Activated T-cell treated with anti-CD3 and anti-CD28 coated beads for 1 hour (primary cell): ENCODE data around the gene SEMA6B.
A peak's percentile ranks its signal among the peaks of the same experiment; 100 is the strongest.
"Not testable (repeated sequence)": the region's sequence is repeated elsewhere in the genome, so short reads cannot be mapped to it uniquely, and the experiment has no call there.

Experiments
- DNase-seq: peaks from one replicate; pipeline ENCODE4 v3.0.0-alpha.2; 2020; ENCODE audit warnings: low read depth

SEMA6B gene

DNA sequence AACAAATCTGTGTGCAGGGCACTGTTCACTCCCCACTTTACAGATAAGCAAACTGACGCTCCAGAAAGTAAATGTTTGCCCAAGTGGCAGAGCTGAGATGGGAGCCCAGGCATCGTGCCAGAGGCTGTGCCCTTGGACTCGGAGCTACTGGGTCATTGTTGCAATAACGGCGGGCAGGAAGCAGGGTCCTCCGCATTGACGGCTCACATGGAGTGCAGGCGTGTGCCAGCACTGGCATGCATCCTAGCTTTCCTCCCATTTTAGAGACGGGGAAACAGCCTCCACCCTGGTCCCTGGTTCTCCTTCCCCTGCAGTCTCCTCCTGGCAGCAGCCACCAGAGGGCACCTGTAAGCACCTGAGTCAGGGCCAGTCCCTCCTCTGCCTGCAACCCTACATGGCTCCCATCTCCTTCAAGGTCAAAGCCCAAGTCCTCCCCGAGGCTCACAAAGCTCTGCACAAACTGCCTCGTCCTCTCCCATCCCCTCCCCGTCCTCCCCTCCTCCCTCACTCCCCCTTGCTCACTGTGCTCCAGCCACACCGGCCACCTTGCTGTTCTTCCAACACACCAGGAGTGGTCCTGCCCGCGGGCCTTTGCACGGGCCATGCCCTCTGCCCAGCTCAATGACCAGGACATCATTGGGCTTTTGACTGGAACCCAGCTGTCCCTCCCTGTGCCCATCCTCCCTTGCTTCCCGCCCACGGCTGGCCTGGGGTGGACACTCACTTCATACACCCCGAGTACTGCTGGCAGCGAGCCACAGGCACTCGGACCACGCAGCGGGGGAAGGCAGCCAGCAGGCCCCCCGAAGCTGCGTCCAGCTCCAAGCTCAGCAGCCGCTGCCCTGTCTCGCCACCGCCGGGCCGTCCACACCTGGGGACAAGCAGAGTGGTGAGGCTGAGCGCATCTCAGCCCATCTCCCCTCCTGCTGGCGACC lies 11.9 kb downstream of the SEMA6B start:
- DNase-seq: no peak

DNA sequence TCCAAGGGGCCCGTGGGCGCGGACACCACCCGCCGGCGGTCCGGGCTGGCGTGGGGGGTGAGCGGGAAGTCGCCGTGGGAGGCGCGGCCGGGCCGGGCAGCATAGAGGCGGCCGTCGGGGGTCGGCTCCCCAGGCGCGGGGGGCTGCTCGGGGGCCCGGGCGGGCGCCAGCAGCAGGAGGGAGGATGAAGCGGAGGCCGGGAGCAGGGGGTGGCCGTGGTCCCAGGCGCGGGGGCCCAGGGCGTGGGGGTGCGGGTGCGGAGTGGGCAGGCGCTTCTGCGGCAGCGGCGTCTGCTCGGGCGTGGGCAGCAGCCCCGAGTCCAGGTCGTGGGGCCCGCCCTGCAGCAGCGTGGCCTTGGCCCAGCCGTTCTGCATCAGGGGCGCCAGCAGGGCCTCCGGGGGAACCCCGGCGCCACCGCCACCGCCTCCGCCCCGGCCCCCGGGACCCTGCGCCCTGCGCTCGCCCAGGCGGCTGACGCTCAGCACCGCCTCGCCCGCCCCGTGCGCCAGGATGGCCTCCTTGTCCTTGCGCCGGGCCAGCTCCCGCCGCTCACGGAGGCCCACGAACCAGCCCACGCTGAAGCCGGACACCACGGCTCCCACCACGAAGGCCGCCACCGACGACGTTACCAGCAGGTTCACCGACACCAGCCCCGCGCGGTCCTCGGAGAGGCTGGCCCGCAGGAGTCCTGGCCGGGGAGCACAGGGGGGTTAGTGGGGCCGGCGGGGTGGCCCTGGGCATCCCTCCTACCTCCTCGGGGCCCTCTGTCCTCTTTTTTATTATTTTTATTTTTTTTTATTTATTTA lies 15.4 kb downstream of the SEMA6B start:
- DNase-seq: no peak

DNA sequence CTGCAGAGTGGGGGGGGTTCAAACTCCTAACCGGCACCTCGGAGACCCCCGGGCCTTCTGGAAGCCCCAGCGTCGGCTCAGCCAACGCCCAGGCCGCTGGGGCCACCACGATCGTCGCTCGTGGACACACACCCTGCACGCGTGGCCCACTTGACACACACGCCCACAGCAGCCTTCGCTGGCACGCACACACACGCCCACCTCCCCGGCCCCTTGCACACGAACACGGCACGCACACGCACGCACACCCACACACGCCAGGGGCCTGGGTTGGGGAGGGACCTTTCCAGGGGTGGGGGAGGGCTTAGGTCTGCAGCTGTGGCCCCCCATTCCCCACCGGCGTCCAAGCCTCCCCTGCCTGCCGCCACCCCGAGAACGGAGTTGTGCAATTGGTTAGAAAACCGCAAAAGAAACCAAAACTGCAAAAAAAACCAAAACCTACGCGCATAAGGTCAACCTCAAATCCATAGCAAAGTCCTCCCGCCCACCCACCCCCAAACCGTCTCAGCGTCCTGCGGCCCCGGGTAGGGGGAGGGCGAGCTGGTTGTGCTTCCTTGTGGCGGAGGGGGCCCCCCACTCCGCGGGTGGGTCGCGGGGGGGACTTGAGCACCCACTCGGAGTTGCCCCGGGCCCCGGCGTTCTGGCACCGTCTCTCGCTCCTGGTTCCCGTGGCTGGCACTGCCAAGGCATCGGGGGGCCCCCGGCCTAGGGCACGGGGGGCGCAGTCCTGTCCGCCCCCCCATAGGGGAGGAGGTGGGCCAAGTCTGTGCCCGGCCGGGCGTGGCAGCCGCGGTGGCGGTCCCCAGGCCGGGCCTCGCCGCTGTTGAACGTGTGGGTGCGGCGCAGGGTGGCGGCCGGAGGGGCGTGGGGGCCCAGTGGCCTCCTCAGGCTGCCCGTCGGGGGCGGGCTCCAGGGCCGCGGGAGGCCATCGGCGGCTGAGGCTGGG lies 16.3 kb downstream of the SEMA6B start:
- DNase-seq: no peak

DNA sequence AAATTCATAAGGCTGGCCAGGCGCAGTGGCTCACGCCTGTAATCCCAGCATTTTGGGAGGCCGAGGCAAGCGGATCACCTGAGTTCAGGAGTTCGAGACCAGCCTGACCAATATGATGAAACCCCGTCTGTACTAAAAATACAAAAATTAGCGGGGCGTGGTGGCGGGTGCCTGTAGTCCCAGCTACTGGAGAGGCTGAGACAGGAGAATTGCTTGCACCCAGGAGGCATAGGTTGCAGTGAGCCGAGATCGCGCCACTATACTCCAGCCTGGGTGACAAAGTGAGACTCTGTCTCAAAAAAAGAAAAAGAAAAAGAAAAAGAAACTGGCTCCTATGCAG lies 17.7 kb downstream of the SEMA6B start:
- DNase-seq: not testable (repeated sequence)

DNA sequence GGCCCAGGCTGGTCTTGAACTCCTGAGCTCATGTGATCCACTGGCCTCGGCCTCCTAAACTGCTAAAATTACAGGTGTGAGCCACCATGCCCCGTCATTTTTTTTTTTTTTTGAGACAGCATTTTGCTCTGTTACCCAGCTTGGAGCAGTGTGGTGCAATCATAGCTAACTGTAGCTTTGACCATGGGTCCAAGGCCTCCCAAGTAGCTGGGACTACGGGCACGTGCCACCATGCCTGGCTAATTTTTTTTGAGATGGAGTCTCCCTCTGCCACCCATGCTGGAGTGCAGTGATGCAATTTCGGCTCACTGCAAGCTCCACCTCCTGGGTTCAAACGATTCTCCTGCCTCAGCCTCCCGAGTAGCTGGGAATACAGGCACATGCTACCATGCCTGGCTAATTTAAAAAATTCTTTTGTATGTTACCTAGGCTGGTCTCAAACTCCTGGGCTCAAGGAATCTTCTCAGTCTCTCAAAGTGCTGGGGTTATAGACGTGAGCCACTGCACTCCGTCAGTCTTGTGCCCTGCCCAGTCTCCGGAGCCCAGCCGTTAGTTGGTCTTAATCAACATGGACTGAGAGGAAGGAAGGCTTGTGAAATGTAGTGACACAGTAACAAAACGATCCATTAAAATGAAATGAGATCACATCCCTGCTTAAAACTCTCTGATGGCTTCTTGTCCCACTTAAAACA lies 18.2 kb downstream of the SEMA6B start:
- no peak for DNase-seq

DNA sequence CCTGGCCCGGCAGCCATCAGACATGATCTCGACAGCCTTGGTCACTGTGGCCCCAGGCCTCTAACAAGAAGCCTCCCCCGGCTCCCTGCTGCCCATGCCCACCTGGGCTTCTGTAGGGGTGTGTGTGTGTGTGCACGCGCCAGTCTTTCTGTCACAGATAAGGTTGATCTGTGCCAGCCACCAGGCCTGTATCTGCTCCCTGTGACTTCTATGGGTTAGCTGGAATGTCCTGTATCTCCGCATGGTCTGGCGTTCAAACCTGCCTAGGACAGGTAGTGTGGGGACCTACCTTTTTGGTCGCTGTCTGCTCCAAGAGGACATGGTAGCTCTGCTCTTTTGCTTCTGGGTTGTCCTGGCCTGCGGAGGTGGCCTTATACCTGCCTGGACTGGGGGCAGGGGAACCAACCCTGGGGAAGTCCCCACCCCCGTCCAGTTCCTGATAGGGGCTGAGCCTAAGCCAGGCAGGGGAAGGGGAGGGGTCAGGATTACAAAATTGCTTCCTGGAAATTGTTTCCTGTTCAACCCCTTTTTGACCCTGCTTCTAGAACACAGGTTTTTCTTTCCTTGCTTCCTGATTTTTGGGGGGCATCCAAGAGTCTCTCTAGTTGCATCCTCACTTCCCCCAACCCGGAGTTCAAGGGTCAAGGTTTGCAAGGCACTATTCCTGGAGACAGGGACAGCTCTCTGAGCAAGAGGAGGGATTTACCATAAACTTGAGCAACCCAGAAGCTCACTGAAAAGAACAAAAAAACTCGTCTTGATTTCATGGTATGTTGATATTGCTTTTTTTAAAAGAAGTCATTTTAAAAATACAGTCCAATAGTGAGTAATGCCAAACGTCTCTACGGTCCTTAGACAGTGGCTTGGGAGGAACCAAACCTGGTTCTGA lies 19.5 kb downstream of the SEMA6B start, which contains the start of gene LRG1:
Gene LRG1, minus strand, starts transcription at position 344 of the 889 bp plus-strand sequence. Its CDS starts 23 bp downstream, at position 321.
- no peak for DNase-seq

DNA sequence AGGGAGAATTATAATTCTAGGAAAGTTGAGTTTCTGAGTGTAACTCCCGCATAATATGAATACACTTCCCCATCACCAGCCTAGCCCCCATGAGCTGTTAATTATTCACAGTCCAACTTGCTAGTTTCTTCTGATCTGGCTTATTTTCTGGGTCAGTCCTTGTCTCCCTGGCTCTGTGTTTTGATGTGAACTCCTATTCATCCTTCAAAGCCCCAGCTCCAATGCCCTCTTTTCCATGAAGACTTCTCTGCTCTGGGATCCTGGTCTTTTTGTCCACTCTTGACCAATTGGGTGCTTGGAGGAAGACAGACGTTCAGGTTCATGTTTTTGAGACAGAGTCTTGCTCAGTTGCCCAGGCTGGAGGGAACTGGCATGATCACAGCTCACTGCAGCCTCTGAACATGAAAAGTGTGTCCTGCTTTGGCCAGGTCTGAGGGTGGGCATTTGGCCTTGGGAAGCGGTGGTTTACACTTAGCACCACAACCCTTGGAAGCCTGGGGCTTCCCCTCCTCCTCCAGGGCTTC lies 20.3 kb downstream of the SEMA6B start:
- no peak for DNase-seq

DNA sequence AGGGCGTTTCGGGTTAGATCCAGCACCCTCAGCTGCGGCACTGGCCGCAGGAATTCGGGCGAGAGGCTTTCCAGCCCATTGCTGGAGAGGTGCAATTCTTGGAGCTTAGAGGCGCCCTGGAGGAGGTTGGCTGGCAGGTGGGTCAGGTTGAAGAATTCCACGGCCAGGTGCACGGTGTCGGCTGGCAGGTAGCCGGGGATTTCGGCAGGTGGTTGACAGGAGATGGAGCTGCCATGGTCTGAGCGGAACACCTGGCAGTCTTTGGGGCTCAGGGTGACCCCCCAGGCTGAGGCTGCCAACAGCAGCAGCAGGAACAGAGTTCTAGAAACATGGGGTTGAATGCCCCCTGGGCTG lies 20.9 kb downstream of the SEMA6B start:
- no peak for DNase-seq

DNA sequence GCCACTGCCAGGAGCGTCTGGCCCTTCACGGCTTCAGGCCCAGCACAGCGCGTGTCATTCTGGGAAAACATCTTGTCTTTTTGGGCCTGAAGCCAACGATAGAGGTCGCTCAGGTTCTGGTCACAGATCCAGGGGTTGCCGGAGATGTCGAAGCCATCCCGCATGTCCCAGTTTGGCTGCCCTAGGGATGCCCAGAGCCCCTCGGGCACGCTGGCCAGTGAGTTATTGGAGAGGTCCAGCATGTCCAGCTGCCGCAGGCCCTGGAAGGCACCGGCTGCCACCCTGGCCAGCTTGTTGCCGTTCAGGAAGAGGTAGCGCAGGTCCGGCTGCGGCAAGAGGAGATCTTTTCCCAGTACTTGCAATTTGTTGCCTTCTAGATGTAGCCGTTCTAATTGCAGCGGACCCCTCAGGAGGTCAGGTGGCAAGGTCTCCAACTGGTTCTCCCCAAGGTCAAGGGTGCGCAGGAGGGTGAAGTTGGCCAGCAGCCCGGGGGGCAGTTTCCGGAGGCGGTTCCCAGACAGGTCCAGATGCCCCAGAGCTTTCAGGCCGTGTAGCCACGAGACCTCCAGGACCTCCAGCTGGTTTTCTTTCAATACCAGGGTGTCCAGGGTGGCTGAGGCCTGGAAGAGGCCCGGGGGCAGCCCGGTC lies 21.4 kb downstream of the SEMA6B start:
- DNase-seq: no peak

DNA sequence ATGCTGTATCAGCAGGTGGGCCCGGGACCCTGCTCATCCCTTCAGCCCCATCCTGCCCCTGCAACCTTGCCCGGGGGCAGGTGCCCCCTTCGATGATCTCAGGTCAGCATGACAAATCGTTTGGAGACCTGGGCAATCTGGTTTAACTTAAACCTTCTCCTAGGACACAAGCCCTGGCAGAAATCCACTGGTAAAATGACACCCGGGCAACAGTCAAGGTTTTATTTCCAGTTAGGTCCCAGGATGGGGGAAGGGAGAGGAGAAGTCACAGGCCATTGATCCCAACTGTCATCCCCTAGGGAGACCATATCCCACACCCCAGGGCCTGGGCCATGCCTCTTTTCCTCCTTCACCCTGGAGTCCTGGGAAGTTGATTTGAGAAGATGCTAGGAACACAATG lies 22.7 kb downstream of the SEMA6B start:
- no peak for DNase-seq

DNA sequence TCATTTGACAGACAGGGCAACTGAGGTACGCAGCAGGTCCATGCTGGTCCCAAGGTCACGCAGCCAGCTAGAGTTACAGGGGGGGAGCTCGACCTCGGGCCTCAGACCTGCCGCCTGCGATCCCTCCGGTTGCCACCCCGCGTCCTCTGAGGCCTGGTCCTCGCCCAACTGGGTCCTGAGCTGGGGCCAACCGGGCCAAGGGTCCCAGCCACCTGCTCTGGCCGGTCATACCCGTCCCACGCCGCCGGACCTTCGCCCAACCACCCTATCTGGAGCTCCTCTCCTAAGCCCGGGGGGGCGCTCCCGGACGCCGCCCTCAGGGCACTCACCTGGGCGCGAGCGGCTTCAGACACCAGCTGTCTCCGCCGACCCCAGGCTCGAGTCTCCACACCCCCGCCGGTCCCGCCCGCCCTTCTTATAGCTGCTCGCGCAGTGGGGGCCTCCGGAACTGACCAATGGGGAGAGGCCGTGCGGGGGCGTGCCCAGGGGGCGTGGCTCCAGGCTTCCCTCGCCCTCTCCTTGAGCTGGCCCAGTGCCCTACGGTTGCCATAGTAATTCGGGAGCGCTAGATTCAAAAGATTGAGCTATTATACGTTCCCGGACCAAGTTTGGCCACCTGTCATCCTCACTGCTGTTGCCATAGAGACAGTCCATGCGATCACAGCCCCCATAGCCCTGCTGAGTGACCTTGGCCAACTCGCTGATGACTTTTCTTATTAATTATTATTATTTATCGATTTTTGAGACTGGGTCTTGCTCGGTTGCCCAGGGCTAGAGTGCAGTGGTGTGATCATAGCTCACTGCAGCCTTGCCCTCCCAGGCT lies 24.4 kb downstream of the SEMA6B start, which contains the start of gene PLIN5:
Gene PLIN5, minus strand, starts transcription at position 389 of the 823 bp plus-strand sequence. CDS start 1,150 bp downstream, outside the sequence.
- peak; percentile 19 for DNase-seq

DNA sequence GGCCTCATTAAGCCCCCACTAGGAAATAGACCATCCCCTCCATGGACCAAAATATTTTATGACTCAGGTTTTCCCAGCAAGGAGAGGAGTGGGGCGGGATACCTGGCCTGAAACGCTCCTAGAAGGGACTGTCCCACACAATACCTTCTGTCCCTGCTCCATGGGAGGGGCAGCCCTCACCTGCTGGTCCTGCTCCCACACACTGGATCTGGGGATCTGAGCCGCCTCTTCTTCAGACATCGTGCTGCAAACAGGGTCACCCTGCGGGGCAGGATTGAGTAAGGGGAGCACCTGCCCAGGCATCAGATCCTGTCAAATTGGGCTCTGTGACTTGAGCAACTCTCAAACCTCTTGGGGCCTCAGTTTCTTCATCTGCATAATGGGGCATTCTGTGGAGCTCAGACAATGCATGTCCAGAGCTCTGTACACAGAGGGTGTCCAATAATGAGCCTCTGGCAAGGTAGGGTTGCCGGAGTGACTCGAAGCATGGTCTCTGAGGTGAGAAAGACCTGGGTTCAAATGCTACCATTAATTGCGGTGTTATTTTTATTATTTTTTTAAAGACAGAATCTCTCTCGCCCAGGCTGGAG lies 25.6 kb downstream of the SEMA6B start:
- no peak for DNase-seq

DNA sequence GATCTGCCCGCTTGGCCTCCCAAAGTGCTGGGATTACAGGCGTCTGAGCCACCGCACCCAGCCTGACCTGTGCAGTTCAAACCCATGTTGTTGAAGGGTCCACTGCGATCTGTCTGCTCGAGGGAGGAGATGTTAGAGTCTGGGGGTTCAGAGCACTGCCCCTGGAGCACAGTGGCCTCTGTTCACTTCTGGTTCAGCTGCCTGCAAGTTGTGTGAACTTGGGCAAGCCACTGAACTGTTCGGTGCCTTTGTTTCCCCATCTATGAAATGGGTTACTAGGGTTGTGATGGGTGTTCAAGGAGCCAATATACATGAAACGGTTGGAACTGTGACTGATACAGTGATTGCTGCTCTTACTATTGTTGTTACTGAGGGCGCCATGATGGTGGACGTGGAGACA lies 26.1 kb downstream of the SEMA6B start:
- DNase-seq: no peak

DNA sequence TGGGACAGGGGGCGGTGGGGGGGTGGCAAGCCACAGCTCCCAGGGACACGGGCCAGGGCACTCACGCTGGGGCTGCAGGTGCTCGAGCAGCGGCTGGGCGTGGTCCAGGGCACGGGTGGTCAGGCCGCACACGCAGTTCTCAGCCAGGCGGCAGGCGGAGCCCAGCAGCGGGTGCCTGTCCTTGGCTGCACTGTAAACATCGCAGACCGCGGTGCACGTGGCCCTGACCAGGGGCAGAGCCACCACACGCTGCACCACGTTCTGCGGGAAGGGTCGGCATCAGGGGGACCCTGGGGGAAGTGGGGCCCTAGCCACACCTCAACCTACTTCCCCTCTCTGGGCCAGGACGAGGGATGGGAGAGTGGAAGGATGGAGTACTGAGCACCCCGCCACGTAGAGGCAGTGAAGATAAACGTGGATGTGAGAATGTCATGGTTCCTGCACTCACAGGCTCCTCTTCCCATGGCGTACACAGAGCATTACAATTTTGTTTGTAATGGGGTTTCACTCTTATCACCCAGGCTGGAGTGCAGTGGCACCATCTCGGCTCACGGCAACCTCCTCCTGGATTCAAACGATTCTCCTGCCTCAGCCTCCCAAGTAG lies 27.8 kb downstream of the SEMA6B start:
- no peak for DNase-seq

DNA sequence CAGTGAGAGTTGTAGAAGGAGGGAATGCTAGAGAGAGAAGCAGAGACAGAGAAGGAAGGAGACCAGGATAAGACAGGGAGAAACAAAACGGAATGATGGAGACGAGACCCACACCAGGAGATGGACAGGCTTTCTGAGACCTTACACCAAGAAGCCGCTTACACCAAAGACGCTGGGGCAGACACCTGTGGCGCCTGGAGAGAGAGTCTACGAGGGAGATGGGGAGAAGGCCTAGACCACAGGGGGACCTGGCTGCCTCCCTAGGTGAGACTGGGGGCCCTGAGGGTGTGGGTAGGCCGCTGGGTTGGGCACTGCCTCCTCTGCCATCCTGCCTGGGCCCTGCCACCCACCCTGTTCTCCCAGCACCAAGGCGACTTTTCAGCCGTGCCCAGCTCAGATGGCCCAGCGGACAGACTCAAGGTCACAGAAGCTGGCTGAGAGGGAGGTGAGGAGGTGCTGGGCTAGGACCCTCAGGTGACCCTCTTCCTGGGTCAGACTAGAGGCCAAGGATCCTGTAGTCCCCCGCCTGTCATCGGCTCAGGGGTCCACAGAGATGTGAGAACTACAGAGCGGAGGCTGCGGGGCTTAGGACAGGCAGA lies 29.5 kb downstream of the SEMA6B start:
- DNase-seq: no peak

DNA sequence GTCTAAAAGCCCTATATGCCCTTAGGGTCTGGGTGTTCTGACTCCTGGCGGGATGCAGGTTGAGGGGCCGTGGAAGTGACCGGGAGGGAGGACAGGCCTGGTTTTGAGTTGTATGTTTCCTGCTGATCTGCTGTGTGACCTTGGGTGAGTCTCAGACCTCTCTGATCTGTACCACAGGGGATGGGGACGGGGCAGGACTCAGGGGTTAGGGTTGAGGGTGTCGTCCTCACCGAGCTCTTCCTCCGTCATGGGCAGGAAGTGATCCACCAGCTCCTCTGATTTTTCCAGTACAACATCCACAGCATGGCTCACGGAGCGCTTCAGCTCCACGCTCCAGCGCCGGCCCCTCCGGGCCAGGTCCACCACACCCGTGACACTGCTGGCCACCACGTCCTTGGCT lies 30.6 kb downstream of the SEMA6B start:
- DNase-seq: no peak

DNA sequence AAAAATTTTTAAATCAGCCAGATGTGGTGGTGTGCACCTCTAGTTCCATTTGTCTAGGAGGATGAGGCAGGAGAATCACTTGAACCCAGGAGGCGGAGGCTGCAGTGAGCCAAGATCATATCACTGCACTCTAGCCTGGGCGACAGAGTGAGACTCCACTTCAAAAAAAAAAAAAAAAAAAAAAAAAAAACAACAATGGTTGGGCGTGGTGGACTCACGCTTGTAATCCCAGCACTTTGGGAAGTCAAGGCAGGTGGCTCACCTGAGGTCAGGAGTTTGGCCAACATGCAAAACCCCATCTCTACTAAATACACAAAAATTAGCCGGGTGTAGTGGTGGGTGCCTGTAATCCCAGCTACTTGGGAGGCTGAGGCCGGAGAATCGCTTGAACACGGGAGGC lies 32.1 kb downstream of the SEMA6B start:
- DNase-seq: not testable (repeated sequence)
